HepG2 (cell line): ENCODE results near the gene RHBDL1. TPM values are rescaled to one million over a fixed set of nuclear protein-coding genes. Genes with fewer than 3 reads are reported as not detected.

Source experiments
- ARNT2 ChIP-seq: sonication (generic); formaldehyde crosslinking; IDR thresholded peaks from 2 replicates; pipeline ENCODE4 v1.8.0; 2022; ENCODE audit warnings: mild to moderate bottlenecking, low read depth, missing genetic modification reagents, moderate library complexity
- ATF2 ChIP-seq: sonication (generic); formaldehyde crosslinking; IDR thresholded peaks from 2 replicates; pipeline ENCODE4 v1.4.0; 2020; ENCODE audit warnings: missing genetic modification reagents
- ATM ChIP-seq: fragments of 450-650 bp; IDR thresholded peaks from 2 replicates; pipeline ENCODE4 v1.7.1; 2017; ENCODE audit warnings: mild to moderate bottlenecking, borderline replicate concordance
- CHCHD3 ChIP-seq: sonication (generic); formaldehyde crosslinking; IDR thresholded peaks from 2 replicates; pipeline ENCODE4 v1.8.0; 2022; ENCODE audit warnings: mild to moderate bottlenecking, missing genetic modification reagents, moderate library complexity
- ELF3 ChIP-seq: IDR thresholded peaks from 2 replicates; pipeline ENCODE4 v1.6.1; 2016; ENCODE audit warnings: missing genetic modification reagents, missing compliant biosample characterization
- EZH2 ChIP-seq: conservative IDR thresholded peaks from 2 replicates; pipeline ENCODE4 v1.6.1; 2012; ENCODE audit warnings: mild to moderate bottlenecking, low read depth, low read length, moderate library complexity
- HCFC1 ChIP-seq: fragments of 150-350 bp; IDR thresholded peaks from 2 replicates; pipeline ENCODE4 v1.6.1; 2014; ENCODE audit warnings: low read depth, low read length
- KDM5B ChIP-seq: sonication (generic); formaldehyde crosslinking; IDR thresholded peaks from 2 replicates; pipeline ENCODE4 v1.4.0; 2020; ENCODE audit warnings: missing genetic modification reagents, mild to moderate bottlenecking, borderline replicate concordance
- MAZ ChIP-seq, 2 experiments: sonication (generic) in 1 of 2; formaldehyde crosslinking in 1 of 2; IDR thresholded peaks; 2 replicates each; pipeline versions ENCODE4 v1.5.0 to v1.6.1; 2012 to 2020; ENCODE audit warnings: low read depth in 2 of 2, mild to moderate bottlenecking in 2 of 2, borderline replicate concordance in 1 of 2, improper control_type of control experiment in 1 of 2, low read length in 1 of 2, missing genetic modification reagents in 1 of 2, moderate library complexity in 1 of 2
- MBNL3 ChIP-seq: fragments of 250-450 bp; sonication (Bioruptor Pico); conservative IDR thresholded peaks from 2 replicates; pipeline ENCODE4 v1.8.0; 2022; ENCODE audit warnings: mild to moderate bottlenecking, inconsistent platforms
- MEF2D ChIP-seq: sonication (generic); formaldehyde crosslinking; IDR thresholded peaks from 2 replicates; pipeline ENCODE4 v1.5.1; 2020; ENCODE audit warnings: mild to moderate bottlenecking, missing genetic modification reagents
- MYC ChIP-seq: sonication (generic); formaldehyde crosslinking; IDR thresholded peaks from 2 replicates; pipeline ENCODE4 v1.9.0; 2021; ENCODE audit warnings: missing genetic modification reagents, borderline replicate concordance
- MYNN ChIP-seq: sonication (generic); formaldehyde crosslinking; IDR thresholded peaks from 2 replicates; pipeline ENCODE4 v1.4.0; 2020; ENCODE audit warnings: mild to moderate bottlenecking, low read depth, missing genetic modification reagents
- SALL2 ChIP-seq: sonication (generic); formaldehyde crosslinking; IDR thresholded peaks from 2 replicates; pipeline ENCODE4 v1.8.1; 2023; ENCODE audit warnings: mild to moderate bottlenecking, missing genetic modification reagents, inconsistent platforms
- SIN3A ChIP-seq: IDR thresholded peaks from 2 replicates; pipeline ENCODE4 v1.6.1; 2011; ENCODE audit warnings: low read depth, mild to moderate bottlenecking, control low read depth, low read length, borderline replicate concordance
- SIX1 ChIP-seq: sonication (generic); formaldehyde crosslinking; IDR thresholded peaks from 2 replicates; pipeline ENCODE4 v1.4.0; 2020; ENCODE audit warnings: missing genetic modification reagents, borderline replicate concordance
- SMARCC2 ChIP-seq: fragments of 450-650 bp; IDR thresholded peaks from 2 replicates; pipeline ENCODE4 v1.6.1; 2017; ENCODE audit warnings: antibody characterized with exemption, mild to moderate bottlenecking
- THAP7 ChIP-seq: sonication (generic); formaldehyde crosslinking; IDR thresholded peaks from 2 replicates; pipeline ENCODE4 v1.8.1; 2023; ENCODE audit warnings: mild to moderate bottlenecking, missing genetic modification reagents
- ZNF180 ChIP-seq: sonication (generic); formaldehyde crosslinking; IDR thresholded peaks from 2 replicates; pipeline ENCODE4 v1.4.0; 2020; ENCODE audit warnings: low read depth, missing genetic modification reagents, borderline replicate concordance
- ZNF225 ChIP-seq: sonication (generic); formaldehyde crosslinking; IDR thresholded peaks from 2 replicates; pipeline ENCODE4 v1.4.0; 2020; ENCODE audit warnings: mild to moderate bottlenecking, missing genetic modification reagents
- ZNF264 ChIP-seq: sonication (generic); formaldehyde crosslinking; IDR thresholded peaks from 2 replicates; pipeline ENCODE4 v1.4.0; 2020; ENCODE audit warnings: missing genetic modification reagents
- ZNF326 ChIP-seq: sonication (generic); formaldehyde crosslinking; IDR thresholded peaks from 2 replicates; pipeline ENCODE4 v1.4.0; 2020; ENCODE audit warnings: missing genetic modification reagents, borderline replicate concordance
- ZNF382 ChIP-seq: sonication (generic); formaldehyde crosslinking; IDR thresholded peaks from 2 replicates; pipeline ENCODE4 v1.5.0; 2020; ENCODE audit warnings: missing genetic modification reagents, mild to moderate bottlenecking, borderline replicate concordance
- ZNF556 ChIP-seq: sonication (generic); formaldehyde crosslinking; IDR thresholded peaks from 2 replicates; pipeline ENCODE4 v1.4.0; 2020; ENCODE audit warnings: mild to moderate bottlenecking, missing genetic modification reagents, borderline replicate concordance
- ZNF660 ChIP-seq: sonication (generic); formaldehyde crosslinking; IDR thresholded peaks from 2 replicates; pipeline ENCODE4 v1.5.1; 2020; ENCODE audit warnings: mild to moderate bottlenecking, low read depth, missing genetic modification reagents, borderline replicate concordance
- ZNF775 ChIP-seq: sonication (generic); formaldehyde crosslinking; IDR thresholded peaks from 2 replicates; pipeline ENCODE4 v1.4.0; 2020; ENCODE audit warnings: missing genetic modification reagents, mild to moderate bottlenecking, moderate library complexity, borderline replicate concordance
- ZNF891 ChIP-seq: sonication (generic); formaldehyde crosslinking; IDR thresholded peaks from 2 replicates; pipeline ENCODE4 v1.5.0; 2020; ENCODE audit warnings: mild to moderate bottlenecking, missing genetic modification reagents
- ZSCAN20 ChIP-seq: sonication (generic); formaldehyde crosslinking; IDR thresholded peaks from 2 replicates; pipeline ENCODE4 v1.4.0; 2020; ENCODE audit warnings: missing genetic modification reagents, mild to moderate bottlenecking, borderline replicate concordance
- polyA plus RNA-seq, 8 experiments: library from polyadenylated mRNA; depleted of rRNA in 3 of 8; stranded (reverse) in 7 of 8; unstranded in 1 of 8; fragments of >200 nt; fragmentation: Illumina TruSeq in 4 of 8; extraction: Trizol in 4 of 8; gene quantifications; 2 replicates each; pipeline versions ENCODE4 v1.2.1 to v1.2.3, GENCODE V29; 2011 to 2016; ENCODE audit warnings: low read depth in 4 of 8, missing spikeins in 1 of 8, mixed read lengths in 1 of 8; ENCODE audit not compliant: insufficient read depth in 1 of 8
- total RNA-seq, 5 experiments: library from RNA; depleted of rRNA; stranded (reverse); fragments of >200 nt; fragmentation: Illumina TruSeq; extraction: Trizol; gene quantifications; 2 replicates each; pipeline ENCODE4 v1.2.3, GENCODE V29; 2016; ENCODE audit warnings: low read depth in 1 of 5
- TF ChIP-seq, protein P1 (sequence below): sonication (generic); formaldehyde crosslinking; IDR thresholded peaks from 2 replicates; pipeline ENCODE4 v1.4.0; 2020; ENCODE audit warnings: missing genetic modification reagents

Gene RHBDL1
- total and polyA plus RNA-seq, 2 of the 13 experiments (the other 11 are each of a cell fraction or from before 2014, with no cell fraction given), result 1.8 to 3.8 TPM

DNA sequence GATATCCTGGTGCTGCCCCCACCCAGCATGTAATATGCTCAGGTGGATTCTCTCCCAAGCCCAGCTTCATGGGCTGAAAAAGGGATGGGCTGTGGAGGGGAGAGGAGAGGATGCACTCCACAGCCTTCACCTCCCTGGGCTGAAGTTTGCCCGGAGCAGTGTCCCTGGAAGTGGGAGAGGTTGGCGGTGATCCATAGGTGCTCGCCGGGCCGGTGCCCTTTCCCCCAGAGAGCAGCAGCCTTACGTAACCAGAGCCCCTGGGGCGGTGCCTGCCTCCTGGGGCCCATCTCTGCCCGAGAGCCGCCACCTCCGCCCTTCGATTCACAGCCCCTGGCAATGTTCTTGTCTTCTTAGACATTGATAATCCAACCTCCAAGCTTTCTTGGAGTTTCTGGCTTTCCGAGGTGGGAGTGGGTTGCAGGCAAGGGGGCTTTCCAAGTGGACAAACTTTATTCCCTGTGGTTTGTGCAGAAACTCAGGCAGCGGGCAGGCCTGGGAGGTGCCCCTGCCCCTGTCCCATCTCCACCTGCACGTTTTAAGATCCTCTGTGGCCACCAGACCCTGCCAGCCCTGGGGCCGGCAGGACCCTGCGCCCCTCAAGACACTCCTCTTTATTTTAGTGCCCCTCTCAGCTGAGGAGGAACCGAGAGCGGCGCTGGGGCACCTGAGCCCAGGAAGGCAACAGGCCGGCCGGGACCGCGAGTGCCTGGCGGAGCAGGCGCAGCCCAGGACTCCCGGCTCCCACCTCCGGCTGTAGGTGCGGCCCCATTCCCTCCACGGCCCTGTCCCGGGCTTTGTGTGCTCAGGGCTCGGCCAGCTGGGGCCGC lies 29.4 kb upstream of the RHBDL1 start (continued):
- TF ChIP-seq ZNF891 (CRISPR knock-in tag) (no peak), MYNN (no peak), SALL2 (CRISPR knock-in tag) (no peak), ZNF180 (CRISPR knock-in tag) (no peak), ARNT2 (CRISPR knock-in tag) (no peak), KDM5B (no peak), ELF3 (CRISPR knock-in tag) (0 out of 2 replicates have a peak, but pooled peaks have one; percentile 16), MEF2D (CRISPR knock-in tag) (peak; percentile 71; the same call in 1 of the 2 replicates), MAZ (IDR thresholded peaks at IDR 0.05; ENCODE audit: borderline replicate concordance, low read depth, low read length) (no peak), MAZ (CRISPR knock-in tag; IDR thresholded peaks at IDR 0.05; ENCODE audit: low read depth) (peak; percentile 75), SMARCC2 (no peak), SIN3A (peak; percentile 13; the same call in 1 of the 2 replicates), MBNL3 (CRISPR knock-in tag) (no peak), HCFC1 (no peak), ZSCAN20 (CRISPR knock-in tag) (no peak), MYC (CRISPR knock-in tag) (no peak), ZNF382 (CRISPR knock-in tag) (no peak), ZNF225 (CRISPR knock-in tag) (no peak; the same call in 1 of the 2 replicates), EZH2 (no peak), ZNF326 (CRISPR knock-in tag) (peak; percentile 75; the same call in 1 of the 2 replicates), ATF2 (CRISPR knock-in tag) (peak; percentile 62; the same call in 1 of the 2 replicates), ZNF660 (CRISPR knock-in tag) (no peak), CHCHD3 (no peak), ZNF264 (no peak), ATM (no peak), ZNF775 (CRISPR knock-in tag) (no peak), THAP7 (CRISPR knock-in tag) (no peak), ZNF556 (CRISPR knock-in tag) (no peak), SIX1 (CRISPR knock-in tag) (no peak)
- TF ChIP-seq, protein P1, sequence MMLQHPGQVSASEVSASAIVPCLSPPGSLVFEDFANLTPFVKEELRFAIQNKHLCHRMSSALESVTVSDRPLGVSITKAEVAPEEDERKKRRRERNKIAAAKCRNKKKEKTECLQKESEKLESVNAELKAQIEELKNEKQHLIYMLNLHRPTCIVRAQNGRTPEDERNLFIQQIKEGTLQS (CRISPR knock-in tag), result no peak
